Activated CD4-positive, alpha-beta T cell treated with anti-CD3 and anti-CD28 coated beads for 48 hours (primary cell): Measurements from ENCODE around the gene SCGB3A2.

Experiments used
- DNase-seq: peaks from one replicate; pipeline ENCODE4 v3.0.0-alpha.2; 2020

Gene SCGB3A2

GRCh38 chr5:147911427-147911826 is 32.9 kb downstream of the SCGB3A2 start:
- no peak for DNase-seq

GRCh38 chr5:147912011-147912410 is 33.5 kb downstream of the SCGB3A2 start:
- DNase-seq = no peak

- DNase-seq = no peak
Observed at GRCh38 chr5:147913786-147914185, 35.3 kb downstream of the SCGB3A2 start.

GRCh38 chr5:147918101-147918685 is 39.7 kb downstream of the SCGB3A2 start:
- DNase-seq = no peak

GRCh38 chr5:147918899-147919298 is 40.4 kb downstream of the SCGB3A2 start:
- no peak for DNase-seq

- no peak for DNase-seq
Observed at GRCh38 chr5:147920420-147921030, 42.0 kb downstream of the SCGB3A2 start.

GRCh38 chr5:147921136-147921535 is 42.6 kb downstream of the SCGB3A2 start:
- DNase-seq = no peak

GRCh38 chr5:147925020-147925419 is 46.5 kb downstream of the SCGB3A2 start:
- no peak for DNase-seq

GRCh38 chr5:147927901-147928300 is 49.4 kb downstream of the SCGB3A2 start:
- DNase-seq = no peak

GRCh38 chr5:147930769-147931168 is 52.3 kb downstream of the SCGB3A2 start:
- no peak for DNase-seq
